Progenitor cell of endocrine pancreas (in vitro differentiated cells): ENCODE measurements around the gene AP2B1. TPM values are rescaled to one million over a fixed set of nuclear protein-coding genes. Genes with fewer than 3 reads are reported as not detected.
A peak's percentile ranks its signal among the peaks of the same experiment; 100 is the strongest.

ENCODE experiments used
- DNase-seq: peaks from one replicate; pipeline ENCODE4 v3.0.0; 2021; ENCODE audit warnings: low spot score; ENCODE audit not compliant: unreplicated experiment
- H3K27ac Mint-ChIP-seq: 2 replicates; pipeline ENCODE4 v1.8.0; 2021; ENCODE audit warnings: mild to moderate bottlenecking, moderate library complexity, mixed read lengths
- H3K27me3 Mint-ChIP-seq: 2 replicates; pipeline ENCODE4 v1.8.0; 2021; ENCODE audit warnings: mixed read lengths
- H3K36me3 Mint-ChIP-seq: 2 replicates; pipeline ENCODE4 v1.8.0; 2022; ENCODE audit warnings: mixed read lengths; ENCODE audit not compliant: insufficient read depth
- H3K4me1 Mint-ChIP-seq: 2 replicates; pipeline ENCODE4 v1.8.0; 2021; ENCODE audit warnings: low read depth, mixed read lengths
- H3K4me3 Mint-ChIP-seq: 2 replicates; pipeline ENCODE4 v1.8.0; 2021; ENCODE audit warnings: low read depth, mild to moderate bottlenecking, moderate library complexity, mixed read lengths
- H3K9me3 Mint-ChIP-seq: 2 replicates; pipeline ENCODE4 v1.8.0; 2021; ENCODE audit warnings: low read depth, mixed read lengths
- total RNA-seq: library from RNA; stranded (reverse); gene quantifications from 2 replicates; pipeline ENCODE4 v1.2.1, GENCODE V29; 2021
- TF ChIP-seq, protein P1 (sequence below): fragments of 200-600 bp; sonication (generic); IDR thresholded peaks from one replicate; pipeline ENCODE4 v1.5.0; 2021; ENCODE audit warnings: antibody characterized with exemption, mild to moderate bottlenecking; ENCODE audit not compliant: unreplicated experiment

The AP2B1 gene
- total RNA-seq, 1 donor from 2014 or later = 194 TPM

DNA sequence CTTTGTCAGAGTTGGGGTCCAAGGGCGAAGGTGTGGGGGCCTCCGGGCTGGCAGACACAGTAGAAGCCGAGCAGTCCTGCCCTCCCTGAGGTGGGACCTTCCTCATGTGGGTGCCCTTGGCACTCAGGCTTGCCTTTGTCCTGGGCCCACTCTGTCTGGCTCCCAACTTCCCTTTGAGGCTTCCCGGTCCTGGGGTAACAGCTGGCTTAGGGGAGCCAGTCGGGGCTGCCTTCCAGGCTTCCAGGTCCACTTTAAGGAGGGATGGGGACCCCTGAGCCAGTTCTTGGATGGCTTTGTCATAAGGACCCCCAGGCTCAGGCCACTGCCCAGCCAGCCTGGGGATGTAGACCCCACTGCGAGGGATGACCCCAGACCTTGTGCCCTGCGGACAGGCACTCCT is 158.1 kb downstream of the AP2B1 start:
- Mint-ChIP-seq H3K4me1 (peaks cover 3% of the 10 kb centered on the region), H3K27me3 (peaks cover 44% of the 10 kb centered on the region), H3K27ac (no peak overlapping the region), H3K4me3 (no peak overlapping the region), H3K36me3 (no peaks in the 10 kb centered on the region), H3K9me3 (no peaks in the 10 kb centered on the region)
- DNase-seq = no peak
- TF ChIP-seq, protein P1, sequence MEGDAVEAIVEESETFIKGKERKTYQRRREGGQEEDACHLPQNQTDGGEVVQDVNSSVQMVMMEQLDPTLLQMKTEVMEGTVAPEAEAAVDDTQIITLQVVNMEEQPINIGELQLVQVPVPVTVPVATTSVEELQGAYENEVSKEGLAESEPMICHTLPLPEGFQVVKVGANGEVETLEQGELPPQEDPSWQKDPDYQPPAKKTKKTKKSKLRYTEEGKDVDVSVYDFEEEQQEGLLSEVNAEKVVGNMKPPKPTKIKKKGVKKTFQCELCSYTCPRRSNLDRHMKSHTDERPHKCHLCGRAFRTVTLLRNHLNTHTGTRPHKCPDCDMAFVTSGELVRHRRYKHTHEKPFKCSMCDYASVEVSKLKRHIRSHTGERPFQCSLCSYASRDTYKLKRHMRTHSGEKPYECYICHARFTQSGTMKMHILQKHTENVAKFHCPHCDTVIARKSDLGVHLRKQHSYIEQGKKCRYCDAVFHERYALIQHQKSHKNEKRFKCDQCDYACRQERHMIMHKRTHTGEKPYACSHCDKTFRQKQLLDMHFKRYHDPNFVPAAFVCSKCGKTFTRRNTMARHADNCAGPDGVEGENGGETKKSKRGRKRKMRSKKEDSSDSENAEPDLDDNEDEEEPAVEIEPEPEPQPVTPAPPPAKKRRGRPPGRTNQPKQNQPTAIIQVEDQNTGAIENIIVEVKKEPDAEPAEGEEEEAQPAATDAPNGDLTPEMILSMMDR = no peak

DNA sequence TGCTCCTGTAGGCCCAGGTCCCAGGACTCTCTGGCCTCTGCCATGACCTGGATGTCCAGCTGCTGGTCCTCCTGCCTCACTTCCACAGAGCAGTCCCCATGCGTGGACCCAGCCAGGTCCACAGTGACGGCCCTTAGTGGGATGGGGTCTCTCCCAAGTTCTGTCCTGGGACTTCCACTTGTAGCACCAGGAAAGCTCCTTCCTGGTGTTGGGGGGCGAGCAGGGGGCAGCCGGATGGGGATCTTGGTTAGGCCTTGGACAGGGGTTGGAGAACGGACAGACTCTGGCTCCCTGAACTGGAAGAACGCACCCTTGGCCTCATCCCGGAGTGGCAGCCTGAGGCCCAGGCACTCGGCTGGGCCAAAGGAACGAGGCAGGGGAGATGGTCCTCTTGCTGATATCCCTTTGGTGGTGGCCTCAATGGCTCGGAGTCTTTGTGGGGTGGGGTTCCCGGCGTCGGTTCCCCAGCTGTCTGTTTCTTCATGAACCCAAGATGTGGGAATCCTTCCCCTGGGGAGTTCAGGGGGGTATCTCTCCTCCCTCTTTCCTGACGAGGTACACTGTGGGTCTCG is 158.7 kb downstream of the AP2B1 start:
- Mint-ChIP-seq H3K4me1 (peaks cover 3% of the 10 kb centered on the region), H3K27me3 (peaks cover 45% of the 10 kb centered on the region)

DNA sequence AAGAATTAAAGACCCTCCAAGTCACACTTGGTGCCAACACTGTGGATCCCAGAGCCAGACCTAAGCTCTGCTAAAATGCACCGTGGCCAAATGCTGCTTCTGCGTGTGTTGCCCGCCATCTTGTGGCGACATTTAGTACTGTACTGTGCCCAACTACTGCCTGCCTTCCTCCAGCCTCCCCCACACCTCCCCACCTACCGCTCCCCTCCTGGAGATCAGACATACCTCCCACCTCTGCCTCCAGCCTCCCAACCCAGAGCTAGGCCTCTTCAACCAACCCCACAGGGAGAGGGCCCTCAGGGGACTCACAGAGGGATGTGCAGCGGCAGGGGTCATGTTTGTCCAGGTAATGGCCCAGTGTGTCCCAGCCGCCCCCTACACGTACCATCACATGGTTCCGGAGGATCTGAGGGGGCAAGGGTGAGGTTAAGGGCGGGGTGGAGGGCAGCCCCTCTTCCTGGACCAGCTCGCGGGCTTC is 160.5 kb downstream of the AP2B1 start:
- Mint-ChIP-seq H3K4me3 (no peak overlapping the region), H3K27ac (no peak overlapping the region), H3K36me3 (no peaks in the 10 kb centered on the region), H3K9me3 (no peaks in the 10 kb centered on the region), H3K27me3 (peaks cover 36% of the 10 kb centered on the region), H3K4me1 (peaks cover 2% of the 10 kb centered on the region)
- TF ChIP-seq, protein P1 = peak; percentile 92
- DNase-seq = peak; percentile 63

More for the DNA sequence above, 158.7 kb downstream of the AP2B1 start:
- TF ChIP-seq, protein P1 = no peak
- Mint-ChIP-seq H3K36me3 (no peaks in the 10 kb centered on the region), H3K27ac (no peak overlapping the region), H3K4me3 (no peak overlapping the region), H3K9me3 (no peaks in the 10 kb centered on the region)
- no peak for DNase-seq

DNA sequence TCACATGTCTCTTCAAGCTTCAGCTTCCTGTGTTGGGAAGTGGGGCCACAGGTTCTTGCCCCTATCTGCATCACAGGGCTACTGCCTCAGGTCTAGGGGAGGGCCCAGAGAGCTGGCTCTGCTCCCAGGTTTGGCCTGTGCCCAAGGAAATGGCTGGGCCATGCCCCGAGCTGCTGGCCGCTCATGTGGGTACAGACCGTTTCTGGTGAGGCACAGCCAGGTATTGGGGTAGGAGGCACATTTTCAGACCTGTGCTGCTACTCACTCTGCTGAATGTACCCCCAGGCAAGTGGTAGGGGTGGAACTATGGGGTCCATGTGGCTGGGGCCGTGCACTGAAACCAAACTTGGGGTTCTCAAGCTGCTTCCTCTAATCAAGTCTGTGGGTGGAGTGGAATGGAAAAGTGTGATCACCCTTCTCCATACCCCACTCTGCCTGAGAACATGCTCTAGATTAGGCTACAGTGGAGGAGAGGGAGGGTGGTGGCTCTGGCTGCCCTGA is 161.3 kb downstream of the AP2B1 start:
- peaks cover 38% of the 10 kb centered on the region for H3K27me3 Mint-ChIP-seq

DNA sequence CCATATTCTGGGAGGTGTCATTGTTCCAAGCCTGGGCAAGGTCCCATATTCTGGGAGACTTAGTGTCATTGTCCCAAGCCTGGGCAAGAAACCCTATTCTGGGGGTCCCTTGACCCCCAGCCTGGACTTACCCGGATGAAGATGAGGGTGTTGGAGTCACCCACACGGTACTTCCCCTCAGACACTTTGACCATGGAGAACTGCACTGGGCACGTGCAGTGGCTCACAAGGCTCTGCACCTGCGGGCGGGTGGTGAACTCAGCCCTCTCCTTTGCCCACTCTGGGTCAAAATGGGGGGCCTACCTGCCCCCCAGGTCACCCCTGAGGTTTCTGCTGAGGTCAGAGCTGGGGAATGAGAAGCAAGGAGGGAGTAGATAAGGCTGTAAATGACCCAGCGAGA is 161.9 kb downstream of the AP2B1 start:
- H3K4me3 Mint-ChIP-seq = no peak overlapping the region
- TF ChIP-seq, protein P1 = no peak
- peaks cover 33% of the 10 kb centered on the region for H3K27me3 Mint-ChIP-seq
- peaks cover 2% of the 10 kb centered on the region for H3K4me1 Mint-ChIP-seq
- no peaks in the 10 kb centered on the region for H3K36me3 Mint-ChIP-seq
- no peak for DNase-seq
- no peaks in the 10 kb centered on the region for H3K9me3 Mint-ChIP-seq
- H3K27ac Mint-ChIP-seq = no peak overlapping the region

More for the DNA sequence above, 161.3 kb downstream of the AP2B1 start:
- no peak for DNase-seq
- TF ChIP-seq, protein P1 = no peak
- H3K9me3 Mint-ChIP-seq = no peaks in the 10 kb centered on the region
- H3K36me3 Mint-ChIP-seq = no peaks in the 10 kb centered on the region
- H3K4me3 Mint-ChIP-seq = no peak overlapping the region
- H3K4me1 Mint-ChIP-seq = peaks cover 2% of the 10 kb centered on the region
- no peak overlapping the region for H3K27ac Mint-ChIP-seq
